HG03432 (cell line): Measurements from ENCODE around the gene ESCO1.
"Not testable (repeated sequence)": the region's sequence is repeated elsewhere in the genome, so short reads cannot be mapped to it uniquely, and the experiment has no call there.

Source experiments
- ATAC-seq: cut with Tn5 transposase; IDR thresholded peaks from one replicate; pipeline ENCODE4 v1.9.1; 2021; ENCODE audit warnings: mild to moderate bottlenecking, moderate library complexity; ENCODE audit not compliant: unreplicated experiment

The ESCO1 gene, protein sequence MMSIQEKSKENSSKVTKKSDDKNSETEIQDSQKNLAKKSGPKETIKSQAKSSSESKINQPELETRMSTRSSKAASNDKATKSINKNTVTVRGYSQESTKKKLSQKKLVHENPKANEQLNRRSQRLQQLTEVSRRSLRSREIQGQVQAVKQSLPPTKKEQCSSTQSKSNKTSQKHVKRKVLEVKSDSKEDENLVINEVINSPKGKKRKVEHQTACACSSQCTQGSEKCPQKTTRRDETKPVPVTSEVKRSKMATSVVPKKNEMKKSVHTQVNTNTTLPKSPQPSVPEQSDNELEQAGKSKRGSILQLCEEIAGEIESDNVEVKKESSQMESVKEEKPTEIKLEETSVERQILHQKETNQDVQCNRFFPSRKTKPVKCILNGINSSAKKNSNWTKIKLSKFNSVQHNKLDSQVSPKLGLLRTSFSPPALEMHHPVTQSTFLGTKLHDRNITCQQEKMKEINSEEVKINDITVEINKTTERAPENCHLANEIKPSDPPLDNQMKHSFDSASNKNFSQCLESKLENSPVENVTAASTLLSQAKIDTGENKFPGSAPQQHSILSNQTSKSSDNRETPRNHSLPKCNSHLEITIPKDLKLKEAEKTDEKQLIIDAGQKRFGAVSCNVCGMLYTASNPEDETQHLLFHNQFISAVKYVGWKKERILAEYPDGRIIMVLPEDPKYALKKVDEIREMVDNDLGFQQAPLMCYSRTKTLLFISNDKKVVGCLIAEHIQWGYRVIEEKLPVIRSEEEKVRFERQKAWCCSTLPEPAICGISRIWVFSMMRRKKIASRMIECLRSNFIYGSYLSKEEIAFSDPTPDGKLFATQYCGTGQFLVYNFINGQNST

DNA sequence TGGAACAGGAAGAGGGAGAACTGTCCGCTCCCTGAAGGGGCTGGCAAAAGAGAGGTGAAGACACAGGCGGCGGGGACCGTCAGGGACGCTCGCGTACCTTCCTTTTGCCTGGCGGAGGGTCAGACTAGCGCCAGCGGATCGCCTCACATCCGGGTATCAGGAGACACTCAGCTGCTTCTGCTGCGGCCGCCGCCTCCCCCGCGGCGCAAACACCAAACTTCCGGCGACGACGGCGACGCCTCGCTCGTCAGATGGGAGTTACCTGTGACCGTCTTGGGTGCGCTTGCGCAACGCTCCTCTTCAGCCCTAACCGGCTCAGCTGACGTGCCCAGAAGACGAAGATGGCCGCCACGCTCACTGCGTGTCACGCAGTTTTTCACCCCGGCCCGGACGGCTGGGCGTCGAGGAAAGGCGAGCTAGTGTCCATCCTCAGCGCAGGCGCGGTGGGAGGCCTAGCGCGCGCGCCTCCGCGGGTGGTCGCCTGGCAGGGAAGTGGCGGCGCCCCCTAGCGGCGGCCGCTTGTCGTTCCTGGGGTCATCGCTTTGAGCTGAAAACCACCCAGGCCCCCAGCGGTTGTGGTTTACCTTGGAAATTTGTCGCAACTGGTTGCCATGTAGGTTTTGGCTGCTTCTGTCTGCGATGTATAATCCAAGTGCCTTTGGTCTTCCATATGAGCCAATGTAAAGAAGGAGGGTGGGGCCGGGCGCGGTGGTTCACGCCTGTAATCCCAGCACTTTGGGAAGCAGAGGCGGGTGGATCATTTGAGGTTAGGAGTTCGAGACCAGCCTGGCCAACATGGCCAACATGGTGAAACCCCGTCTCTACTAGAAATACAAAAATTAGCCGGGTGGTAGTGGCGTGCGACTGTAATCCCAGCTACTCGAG is at the start of gene ESCO1:
ESCO1 (minus strand) TSS at position 179 of the 885 bp plus-strand sequence. CDS start 25,861 bp downstream, outside the sequence.
- peak; percentile 88 for ATAC-seq

DNA sequence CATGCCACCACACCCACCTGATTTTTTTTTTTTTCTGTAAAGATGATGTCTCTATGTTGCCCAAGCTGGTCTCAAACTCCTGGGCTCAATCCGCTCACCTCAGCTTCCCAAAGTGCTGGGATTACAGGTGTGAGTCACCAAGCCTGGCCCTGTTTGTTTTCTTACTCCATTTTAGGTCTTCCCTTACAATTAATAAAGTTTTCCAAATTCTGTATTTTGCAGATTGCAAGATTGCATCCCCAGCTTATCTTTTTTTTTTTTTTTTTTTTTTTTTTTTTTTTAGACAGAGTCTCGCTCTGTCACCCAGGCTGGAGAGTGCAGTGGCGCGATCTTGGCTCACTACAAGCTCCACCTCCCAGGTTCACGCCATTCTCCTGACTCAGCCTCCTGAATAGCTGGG is 39.9 kb upstream of the ESCO1 start:
- ATAC-seq: not testable (repeated sequence)

DNA sequence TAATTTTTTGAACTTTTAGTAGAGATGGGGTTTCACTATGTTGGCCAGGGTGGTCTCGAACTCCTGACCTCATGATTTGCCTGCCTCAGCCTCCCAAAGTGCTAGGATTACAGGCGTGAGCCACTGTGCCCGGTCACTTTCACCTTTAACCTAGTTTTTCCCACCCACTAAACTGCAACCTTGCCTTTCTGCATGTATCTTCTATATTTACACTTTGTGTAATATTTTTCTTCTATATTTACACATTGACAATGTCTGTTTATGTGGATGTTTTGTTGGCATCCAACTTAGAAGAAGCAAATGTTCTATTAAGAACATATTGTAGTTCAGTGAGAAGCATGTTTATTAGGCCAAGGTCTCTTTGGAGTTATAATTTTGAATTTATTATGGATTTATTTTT is 38.3 kb upstream of the ESCO1 start:
- no peak for ATAC-seq

DNA sequence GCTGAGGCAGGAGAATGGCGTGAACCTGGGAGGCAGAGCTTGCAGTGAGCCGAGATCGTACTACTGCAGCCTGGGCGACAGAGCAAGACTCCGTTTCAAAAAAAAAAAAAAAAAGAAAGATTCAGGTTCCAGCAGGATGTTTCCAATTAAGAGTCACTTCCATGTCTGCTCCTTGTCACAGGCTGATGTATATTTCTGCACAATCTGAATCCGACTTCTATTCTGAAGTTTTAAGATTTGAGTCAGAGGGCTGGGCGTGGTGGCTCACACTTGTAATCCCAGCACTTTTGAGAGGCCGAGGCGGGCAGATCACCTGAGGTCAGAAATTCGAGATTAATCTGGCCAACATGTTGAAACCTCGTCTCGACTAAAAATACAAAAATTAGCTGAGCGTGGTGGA is 36.3 kb upstream of the ESCO1 start:
- ATAC-seq: no peak

DNA sequence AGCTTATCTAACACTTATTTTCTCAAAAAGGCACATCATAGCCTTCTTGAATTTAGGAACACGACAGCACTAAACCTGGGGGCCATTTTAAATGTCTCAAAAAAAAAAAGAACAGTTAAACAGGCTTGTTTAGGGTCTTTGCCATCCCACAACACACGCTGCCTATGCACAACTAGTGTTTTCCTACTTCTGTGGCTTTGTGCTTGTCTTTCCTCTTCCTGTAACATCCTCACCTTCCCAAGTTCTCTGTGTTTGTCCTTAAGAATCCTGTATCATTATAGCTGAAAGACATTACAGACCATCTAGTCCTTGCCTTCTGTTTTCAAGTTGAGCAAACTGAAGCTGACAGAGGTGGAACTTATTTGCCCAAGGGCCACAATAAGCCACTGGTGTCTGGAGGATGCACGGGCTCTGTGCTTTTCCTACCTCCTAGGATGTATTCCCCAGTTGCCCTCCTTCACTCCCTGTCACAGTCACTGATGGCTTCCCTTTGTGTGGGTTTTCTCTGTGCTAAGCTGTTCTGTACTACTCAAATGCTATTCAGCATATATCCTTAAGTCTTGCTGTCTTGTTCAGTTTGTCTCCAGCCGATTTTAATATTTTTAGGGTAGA is 34.2 kb upstream of the ESCO1 start:
- ATAC-seq: no peak

DNA sequence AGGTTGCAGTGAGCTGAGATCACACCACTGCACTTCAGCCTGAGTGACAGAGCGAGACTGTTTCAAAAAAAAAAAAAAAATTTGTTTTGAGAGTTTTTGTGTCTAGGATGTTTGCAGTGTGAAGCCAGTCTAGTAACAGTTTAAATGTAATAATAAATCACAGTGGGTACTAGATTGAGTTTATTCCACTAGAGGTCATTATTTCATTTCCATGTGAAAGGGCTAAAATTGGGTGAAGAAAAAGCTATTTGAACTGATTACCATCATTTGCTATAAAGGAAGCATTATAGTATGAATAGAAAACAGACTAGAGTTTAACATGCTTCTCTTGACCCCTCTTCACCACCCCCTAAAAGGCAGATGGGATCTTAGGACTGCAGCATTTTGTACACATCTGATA is 31.9 kb upstream of the ESCO1 start:
- ATAC-seq: no peak

DNA sequence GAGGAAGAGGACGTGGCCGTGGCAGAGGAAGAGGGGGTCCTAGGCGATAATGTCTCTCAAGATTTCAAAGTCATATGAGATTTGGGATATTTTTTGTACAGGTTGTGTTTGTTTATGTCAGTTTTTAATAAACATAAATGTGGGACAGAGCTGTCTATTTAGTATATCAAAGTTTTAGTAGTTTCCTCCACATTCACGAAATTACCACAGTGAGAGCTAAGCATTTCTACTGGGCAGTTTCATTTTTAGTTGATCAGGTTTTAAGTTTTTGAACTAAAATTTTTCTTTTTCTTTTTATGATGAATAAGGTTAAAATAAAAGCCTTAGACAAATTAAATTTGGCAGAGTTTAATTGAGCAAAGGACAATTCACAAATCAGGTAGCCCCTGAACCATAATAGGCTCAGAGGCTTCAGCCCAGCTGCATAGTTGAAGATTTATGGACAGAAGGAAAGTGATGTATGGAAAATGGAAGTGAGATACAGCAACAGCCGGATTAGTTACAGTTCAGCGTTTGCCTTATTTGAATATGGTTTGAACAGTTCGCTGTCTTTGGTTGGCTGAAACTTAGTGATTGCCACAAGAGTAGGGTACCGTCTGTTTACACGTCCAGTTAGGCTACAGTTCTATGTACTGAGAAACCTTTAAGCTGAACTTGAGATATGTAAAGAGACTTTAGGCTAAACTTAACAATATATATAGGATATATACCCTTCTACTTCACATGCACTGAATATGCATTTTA is 28.8 kb upstream of the ESCO1 start:
- ATAC-seq: peak; percentile 95

DNA sequence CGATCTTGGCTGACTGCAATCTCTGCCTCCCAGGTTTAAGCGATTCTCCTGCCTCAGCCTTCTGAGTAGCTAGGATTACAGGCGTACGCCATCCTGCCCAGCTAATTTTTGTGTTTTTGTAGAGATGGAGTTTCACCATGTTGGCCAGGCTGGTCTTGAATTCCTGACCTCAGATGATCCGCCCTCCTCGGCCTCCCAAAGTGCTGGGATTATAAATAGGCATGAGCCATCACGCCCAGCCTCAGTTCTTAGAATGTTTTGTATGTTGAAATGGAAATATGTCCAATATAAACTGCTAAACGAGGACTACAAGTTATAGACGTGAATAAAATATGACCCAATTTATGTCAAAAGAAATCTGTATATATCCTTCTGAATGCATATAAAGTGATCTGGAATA is 21.1 kb upstream of the ESCO1 start:
- not testable (repeated sequence) for ATAC-seq

DNA sequence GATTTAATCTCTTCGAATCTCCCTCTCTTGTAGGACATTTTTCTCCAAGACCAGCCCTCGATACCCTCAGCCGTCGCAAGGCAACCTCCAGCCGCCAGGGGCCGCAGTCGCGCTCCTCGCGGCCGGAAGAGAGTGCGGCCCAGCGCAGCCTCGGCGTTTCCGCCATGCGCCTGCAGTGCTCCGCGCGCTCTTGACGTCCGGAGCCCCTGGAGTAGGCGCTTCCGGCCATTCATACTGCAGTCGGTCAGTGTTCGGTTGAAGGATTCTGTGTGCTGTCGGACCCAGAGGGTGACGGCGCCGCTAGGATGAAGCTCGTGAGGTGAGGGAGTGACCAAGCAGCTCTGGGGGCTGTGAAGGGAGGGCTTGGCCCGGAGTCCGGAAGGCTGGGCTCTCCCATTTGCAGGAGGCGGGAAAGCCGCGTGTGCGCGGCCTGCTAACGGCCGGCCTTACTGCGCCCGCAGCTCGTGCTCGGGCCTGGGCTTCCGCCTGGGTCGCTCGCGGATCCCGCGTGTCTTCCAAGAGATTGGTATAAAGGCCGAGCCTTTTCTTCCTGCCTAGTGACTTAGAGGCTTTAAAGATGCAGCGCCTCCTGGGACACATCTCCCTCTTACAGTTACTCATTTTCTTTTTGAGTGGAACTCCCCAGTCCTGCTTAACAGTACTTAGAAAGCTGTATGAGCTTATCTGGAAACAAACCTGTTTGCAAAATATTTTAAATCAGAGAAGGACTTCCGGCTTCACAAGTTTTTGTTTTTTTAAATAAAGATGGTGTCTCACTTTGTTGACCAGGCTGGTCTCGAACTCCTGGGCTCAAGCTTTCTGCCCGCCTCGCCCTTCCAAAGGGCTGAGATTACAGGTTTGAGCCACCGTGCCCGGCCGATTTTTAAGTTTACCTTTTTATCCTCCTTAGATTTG is 11.9 kb upstream of the ESCO1 start, which contains the start of gene SNRPD1:
SNRPD1 (plus strand) TSS at position 190 of the 915 bp plus-strand sequence; CDS start at position 306, 116 bp downstream.
- peak; percentile 99 for ATAC-seq

DNA sequence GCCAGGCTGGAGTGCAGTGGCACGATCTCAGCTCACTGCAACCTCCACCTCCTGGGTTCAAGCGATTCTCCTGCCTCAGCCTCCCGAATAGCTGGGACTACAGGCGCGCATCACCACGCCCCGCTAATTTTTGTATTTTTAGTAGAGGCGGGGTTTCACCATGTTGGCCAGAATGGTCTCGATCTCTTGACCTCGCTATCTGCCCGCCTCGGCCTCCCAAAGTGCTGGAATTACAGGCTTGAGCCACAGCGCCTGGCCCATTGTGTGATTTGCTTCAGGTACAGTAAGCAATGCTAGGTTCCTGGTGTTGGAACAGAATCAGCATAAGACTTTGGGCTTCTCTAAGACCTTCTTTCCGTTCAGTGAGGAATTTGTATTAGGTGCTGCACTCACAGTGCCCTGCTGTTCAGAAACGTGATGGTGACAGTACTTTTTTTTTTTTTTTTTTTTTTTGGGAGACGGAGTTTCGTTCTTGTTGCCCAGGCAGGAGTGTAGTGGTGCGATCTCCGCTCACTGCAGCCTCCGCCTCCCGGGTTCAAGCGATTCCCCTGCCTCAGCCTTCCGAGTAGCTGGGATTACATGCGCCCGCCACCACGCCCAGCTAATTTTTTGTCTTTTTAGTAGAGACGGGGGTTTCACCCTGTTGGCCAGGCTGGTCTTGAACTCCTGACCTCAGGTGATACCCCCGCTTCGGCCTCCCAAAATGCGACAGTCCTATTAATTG is 11.1 kb upstream of the ESCO1 start:
- peak; percentile 10 for ATAC-seq

DNA sequence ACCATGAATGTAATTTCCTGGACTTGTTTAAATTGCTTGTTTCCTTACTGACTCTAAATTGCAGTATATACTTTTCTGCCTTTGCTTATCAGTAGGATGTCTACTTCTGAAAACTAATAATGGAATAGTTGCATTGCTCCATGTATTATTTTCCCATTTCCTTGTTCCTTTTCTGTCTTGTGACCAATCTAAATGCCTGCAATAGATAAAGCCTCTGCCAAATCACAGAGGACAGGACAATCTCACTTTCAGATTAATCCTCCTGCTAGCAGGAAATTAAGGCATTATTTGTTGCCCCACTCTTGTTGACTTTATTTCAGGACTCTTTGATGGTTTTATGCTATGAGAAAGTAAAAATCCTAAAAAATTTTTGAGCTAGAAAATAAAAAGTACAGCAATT is 4.7 kb upstream of the ESCO1 start:
- no peak for ATAC-seq

DNA sequence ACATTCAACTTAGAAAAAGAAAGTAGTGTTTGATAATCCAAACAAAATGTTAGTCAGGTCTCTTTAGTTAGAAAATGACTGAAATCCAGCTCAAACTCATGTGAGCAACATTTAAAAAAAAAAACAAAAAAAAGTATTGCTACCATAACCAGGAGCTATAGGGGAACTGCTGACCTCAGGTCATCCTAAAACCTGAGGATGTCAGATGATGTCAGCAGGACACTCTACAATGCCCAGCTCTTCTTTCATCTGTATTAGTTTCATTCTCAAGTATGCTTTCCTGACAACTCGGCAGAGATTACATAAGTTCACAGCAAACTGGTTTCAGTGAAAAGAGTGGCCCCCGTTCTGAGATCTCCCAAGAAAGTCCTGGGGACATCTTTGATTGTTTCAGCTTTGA is 4.2 kb upstream of the ESCO1 start:
- ATAC-seq: no peak

DNA sequence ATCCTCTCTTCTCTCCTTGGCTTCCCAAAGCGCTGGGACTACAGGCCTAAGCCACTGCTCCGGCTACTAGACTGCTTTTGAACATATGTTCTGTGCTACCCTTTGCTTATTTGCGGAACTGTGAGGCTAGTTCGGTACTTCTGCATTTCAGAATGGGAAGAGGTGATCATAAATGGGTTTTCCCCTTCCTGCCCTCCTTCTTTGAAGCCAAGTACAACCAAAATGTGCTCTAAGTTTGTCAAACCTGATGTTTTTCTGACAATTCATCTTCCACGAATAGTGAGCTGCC is 1.7 kb upstream of the ESCO1 start:
- no peak for ATAC-seq

DNA sequence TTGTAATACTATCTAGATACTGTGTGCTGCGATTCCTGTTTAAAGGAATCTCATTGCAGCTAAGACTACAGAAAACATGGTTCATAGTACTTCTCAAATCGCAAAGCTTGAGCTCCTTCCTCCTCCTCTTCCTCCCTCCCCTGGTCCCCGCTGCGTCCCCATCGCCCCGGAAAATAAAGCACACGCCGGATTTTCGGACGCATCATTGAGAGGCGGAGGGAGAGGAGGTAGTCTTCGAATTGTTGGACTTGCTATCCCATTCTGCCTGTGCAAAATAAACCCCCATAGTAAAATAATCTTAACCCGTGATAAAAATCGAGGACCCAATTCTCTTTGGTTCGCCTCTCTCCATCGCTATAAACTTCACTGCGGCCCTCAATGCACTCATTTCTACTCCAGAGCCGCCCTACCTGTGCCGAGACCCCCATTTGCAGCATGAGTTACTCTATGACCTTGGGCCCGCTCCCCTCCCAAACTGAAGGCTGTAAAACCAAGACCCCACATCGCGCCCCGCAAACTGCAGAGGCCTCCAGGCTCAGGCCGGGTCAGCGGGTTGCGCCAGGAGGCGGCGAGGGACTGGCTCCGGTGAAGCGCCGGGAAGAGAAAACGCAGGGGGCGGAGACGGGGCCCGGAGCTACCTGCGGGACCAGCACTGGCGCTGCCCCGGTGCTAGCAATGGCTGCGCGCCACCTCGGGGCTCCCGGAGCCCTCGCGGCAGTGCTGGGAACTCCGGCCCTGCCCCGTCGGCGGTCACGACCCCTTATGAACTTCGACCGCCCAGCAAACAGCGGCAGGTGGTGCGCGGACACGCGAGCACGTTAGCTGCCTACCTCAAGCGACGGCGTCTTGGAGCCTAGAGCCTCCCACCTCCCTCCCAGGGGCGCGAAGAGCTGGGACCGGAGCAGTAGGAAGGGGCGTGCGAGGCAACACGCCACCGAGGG is 649 bp downstream of the ESCO1 start:
- ATAC-seq: peak; percentile 50

DNA sequence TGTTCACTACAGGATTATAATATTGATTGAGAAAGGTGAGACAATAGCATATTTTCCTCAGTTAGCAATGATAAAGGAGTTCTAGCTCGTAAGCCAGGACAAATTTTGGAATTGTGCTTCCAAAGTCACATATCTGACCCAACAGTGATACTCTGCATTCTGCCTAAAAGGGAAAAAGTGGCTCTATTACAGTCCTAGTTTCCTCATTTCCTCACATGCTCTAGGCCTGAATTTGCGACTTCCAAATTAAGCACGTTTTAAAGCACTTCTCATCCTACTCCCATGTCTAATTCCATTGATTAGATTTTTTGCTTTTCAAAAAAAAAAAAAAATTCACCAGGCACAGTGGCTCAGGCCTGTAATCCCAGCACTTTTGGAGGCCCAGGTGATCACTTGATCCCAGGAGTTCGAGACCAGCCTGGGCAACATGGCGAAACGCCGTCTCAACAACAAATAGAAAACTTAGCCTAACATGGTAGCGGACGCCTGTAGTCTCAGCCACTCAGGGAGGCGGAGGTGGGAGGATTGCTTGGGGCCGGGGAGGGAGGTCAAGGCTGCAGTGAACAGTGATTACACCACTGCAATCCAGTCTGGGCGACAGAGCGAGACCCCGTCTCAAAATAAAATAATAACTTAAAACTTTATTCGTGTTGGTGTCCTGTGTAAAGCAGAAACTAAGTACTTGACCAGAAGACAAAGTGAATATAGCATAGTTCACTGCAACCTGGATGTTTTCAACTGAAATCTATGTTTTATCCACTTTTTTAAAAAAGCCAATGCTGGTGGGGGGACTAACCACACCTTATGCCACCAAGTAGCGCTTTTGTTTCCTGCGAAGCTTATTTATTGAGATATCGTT is 1.5 kb downstream of the ESCO1 start:
- no peak for ATAC-seq

DNA sequence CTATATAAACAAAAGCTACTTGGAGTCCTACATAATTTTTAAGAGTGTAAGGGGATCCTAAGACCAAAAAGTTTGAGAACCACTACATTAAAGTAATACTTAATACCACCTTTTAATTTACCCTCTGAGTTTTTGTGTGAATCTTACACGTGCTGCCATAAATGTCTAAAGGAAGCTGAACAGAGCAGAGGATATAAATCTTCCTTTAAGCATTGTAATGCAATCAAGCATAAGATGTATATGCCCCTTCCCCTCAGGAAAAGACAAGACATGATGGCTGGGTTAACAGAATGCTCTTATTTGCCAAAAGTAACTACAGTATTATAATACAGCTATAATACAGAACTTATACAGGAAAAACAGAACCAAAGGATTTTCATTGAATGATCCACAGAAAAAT is 2.9 kb downstream of the ESCO1 start:
- no peak for ATAC-seq
